GM12891 (cell line): ENCODE measurements around the gene LYRM4.

Experiments used
- DNase-seq: peaks from one replicate; pipeline ENCODE4 v3.0.0; 2011; ENCODE audit warnings: low spot score; ENCODE audit not compliant: insufficient read length
- FAIRE-seq: peaks from 2 replicates; lab custom pipeline; 2011; peaks lifted over from hg19 to GRCh38; lab: Jason Lieb, UNC
- PAX5 ChIP-seq: IDR thresholded peaks from 2 replicates; pipeline ENCODE4 v1.6.1; 2011; ENCODE audit warnings: low read length, moderate library complexity, mild to moderate bottlenecking; ENCODE audit not compliant: insufficient read depth, severe bottlenecking
- POLR2A ChIP-seq: IDR thresholded peaks from 2 replicates; pipeline ENCODE4 v1.6.1; 2011; ENCODE audit warnings: low read depth, low read length, control low read depth
- POLR2AphosphoS5 ChIP-seq: IDR thresholded peaks from 2 replicates; pipeline ENCODE4 v1.6.1; 2011; ENCODE audit warnings: low read depth, low read length, control low read depth
- POU2F2 ChIP-seq: IDR thresholded peaks from 2 replicates; pipeline ENCODE4 v1.6.1; 2011; ENCODE audit warnings: low read depth, mild to moderate bottlenecking, control low read depth, low read length, moderate library complexity
- SPI1 ChIP-seq: IDR thresholded peaks from 2 replicates; pipeline ENCODE4 v1.6.1; 2011; ENCODE audit warnings: low read depth, low read length, control low read depth
- TAF1 ChIP-seq: IDR thresholded peaks from 2 replicates; pipeline ENCODE4 v1.6.1; 2011; ENCODE audit warnings: low read depth, low read length, control low read depth

Gene LYRM4

GRCh38 chr6:5172041-5172653 is 88.6 kb downstream of the LYRM4 start:
- no peak for TF ChIP-seq POLR2AphosphoS5
- TF ChIP-seq SPI1 = no peak
- no peak for TF ChIP-seq TAF1
- no peak for DNase-seq
- FAIRE-seq = no peak

GRCh38 chr6:5167501-5167900 is 93.2 kb downstream of the LYRM4 start:
- DNase-seq (no peak), FAIRE-seq (no peak)
- TF ChIP-seq TAF1 (no peak), PAX5 (no peak), POLR2AphosphoS5 (no peak), SPI1 (no peak), POLR2A (no peak), POU2F2 (no peak)

GRCh38 chr6:5164092-5164491 is 96.7 kb downstream of the LYRM4 start:
- DNase-seq = no peak
- no peak for FAIRE-seq
- TF ChIP-seq POU2F2 (no peak), POLR2AphosphoS5 (no peak), SPI1 (no peak), TAF1 (no peak), PAX5 (no peak), POLR2A (no peak)

GRCh38 chr6:5163247-5163646 is 97.5 kb downstream of the LYRM4 start:
- FAIRE-seq = no peak
- TF ChIP-seq POLR2AphosphoS5 = no peak
- no peak for TF ChIP-seq POU2F2
- TF ChIP-seq POLR2A = no peak
- TF ChIP-seq TAF1 = no peak
- no peak for TF ChIP-seq SPI1
- TF ChIP-seq PAX5 = no peak
- no peak for DNase-seq

GRCh38 chr6:5162355-5162754 is 98.4 kb downstream of the LYRM4 start:
- no peak for DNase-seq
- TF ChIP-seq PAX5 (no peak), POU2F2 (no peak), POLR2A (no peak), POLR2AphosphoS5 (no peak), TAF1 (no peak), SPI1 (no peak)
- FAIRE-seq = no peak

- TF ChIP-seq SPI1 (no peak), POLR2A (no peak), POU2F2 (no peak), POLR2AphosphoS5 (no peak), PAX5 (no peak), TAF1 (no peak)
- FAIRE-seq (no peak), DNase-seq (no peak)
Measured at GRCh38 chr6:5160206-5160605, 100.5 kb downstream of the LYRM4 start.

GRCh38 chr6:5159162-5159561 is 101.6 kb downstream of the LYRM4 start:
- FAIRE-seq = no peak
- TF ChIP-seq POU2F2 (no peak), SPI1 (no peak)
- DNase-seq = no peak

GRCh38 chr6:5158180-5158579 is 102.6 kb downstream of the LYRM4 start:
- DNase-seq (no peak), FAIRE-seq (no peak)
- TF ChIP-seq TAF1 (no peak), POLR2A (no peak), POLR2AphosphoS5 (no peak), POU2F2 (no peak), PAX5 (no peak), SPI1 (no peak)

- DNase-seq (no peak), FAIRE-seq (no peak)
- TF ChIP-seq POLR2A (no peak), POLR2AphosphoS5 (no peak), SPI1 (no peak), TAF1 (no peak), POU2F2 (no peak), PAX5 (no peak)
Measured at GRCh38 chr6:5157621-5158138, 103.1 kb downstream of the LYRM4 start.

- no peak for FAIRE-seq
- TF ChIP-seq PAX5 (no peak), POLR2AphosphoS5 (no peak), TAF1 (no peak)
Measured at GRCh38 chr6:5156627-5157026, 104.1 kb downstream of the LYRM4 start.

GRCh38 chr6:5155906-5156305 is 104.8 kb downstream of the LYRM4 start:
- DNase-seq (no peak), FAIRE-seq (no peak)
- TF ChIP-seq TAF1 = no peak
- TF ChIP-seq SPI1 = no peak
- TF ChIP-seq POLR2AphosphoS5 = no peak
- TF ChIP-seq PAX5 = no peak
- no peak for TF ChIP-seq POLR2A
- TF ChIP-seq POU2F2 = no peak

More at GRCh38 chr6:5156627-5157026, 104.1 kb downstream of the LYRM4 start:
- no peak for DNase-seq
